ENCODE data around the gene AGO4.

DNA sequence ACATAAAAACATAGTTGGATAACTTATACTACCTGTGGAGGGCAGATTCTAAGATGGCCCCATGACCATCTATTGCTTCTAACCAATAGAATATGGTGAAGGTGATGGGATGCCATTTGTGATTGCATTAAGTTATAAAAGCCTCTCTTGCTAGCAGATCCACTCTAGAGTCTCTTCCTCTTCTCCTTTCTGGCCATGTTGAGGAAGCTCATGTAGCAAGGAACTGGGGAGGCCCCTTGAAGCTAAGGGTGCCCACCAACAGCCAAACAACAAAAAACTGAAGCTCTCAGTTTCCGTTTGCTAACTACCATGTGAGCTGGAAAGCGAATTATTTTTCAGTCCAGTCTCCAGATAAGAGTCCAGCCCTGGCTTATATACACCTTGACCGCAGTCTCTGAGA, 59.2 kb downstream of the AGO4 start:
- TF ChIP-seq CTCF (IDR thresholded peaks at IDR 0.05): no peak
- TF ChIP-seq POLR2A (IDR thresholded peaks at IDR 0.05): no peak
- TF ChIP-seq EP300 (IDR thresholded peaks at IDR 0.05): no peak

Measured in gastroesophageal sphincter (tissue), 3 donors.